IPS DF 4.7 (cell line): Measurements from ENCODE around the gene JMY.

Experiments used
- DNase-seq: peaks from one replicate; pipeline ENCODE4 v3.0.0-alpha.2; 2013; ENCODE audit warnings: low spot score; ENCODE audit errors: extremely low read depth

Gene JMY

GRCh38 chr5:79285833-79286232 lies 49.9 kb downstream of the JMY start:
- no peak for DNase-seq

GRCh38 chr5:79287380-79287779 lies 51.4 kb downstream of the JMY start:
- no peak for DNase-seq

- no peak for DNase-seq
Observed at GRCh38 chr5:79287907-79288306, 52.0 kb downstream of the JMY start.

GRCh38 chr5:79295029-79295428 lies 59.1 kb downstream of the JMY start:
- DNase-seq = no peak

- no peak for DNase-seq
Observed at GRCh38 chr5:79297661-79298060, 61.7 kb downstream of the JMY start.

GRCh38 chr5:79301046-79301712 lies 65.2 kb downstream of the JMY start:
- DNase-seq = no peak

GRCh38 chr5:79302454-79302853 lies 66.5 kb downstream of the JMY start:
- no peak for DNase-seq

GRCh38 chr5:79305706-79306105 lies 69.8 kb downstream of the JMY start:
- no peak for DNase-seq

- DNase-seq = no peak
Observed at GRCh38 chr5:79318935-79319614, 83.1 kb downstream of the JMY start.

- no peak for DNase-seq
Observed at GRCh38 chr5:79329453-79329852, 93.5 kb downstream of the JMY start.

- DNase-seq = no peak
Observed at GRCh38 chr5:79330071-79330470, 94.1 kb downstream of the JMY start.

GRCh38 chr5:79333852-79334557 lies 98.1 kb downstream of the JMY start:
- no peak for DNase-seq

- no peak for DNase-seq
Observed at GRCh38 chr5:79346420-79346824, 110.5 kb downstream of the JMY start.

GRCh38 chr5:79349047-79349446 lies 113.1 kb downstream of the JMY start:
- DNase-seq = no peak

- DNase-seq = no peak
Observed at GRCh38 chr5:79349881-79350280, 114.0 kb downstream of the JMY start.

GRCh38 chr5:79357398-79357797 lies 121.5 kb downstream of the JMY start:
- DNase-seq = no peak
